Measurements from ENCODE around the gene ZNF180. TPM values are rescaled to one million over a fixed set of nuclear protein-coding genes. Genes with fewer than 3 reads are reported as not detected.

ZNF180 gene
- total RNA-seq, 4 donors from 2014 or later, result 5.9 to 24.2 (median 7.5) TPM

- H3K27ac ChIP-seq, result no peak overlapping the region
- H3K9me3 ChIP-seq, result no peaks in the 10 kb centered on the region
- TF ChIP-seq CTCF (IDR thresholded peaks at IDR 0.05), result no peak
- TF ChIP-seq POLR2A (IDR thresholded peaks at IDR 0.05), result no peak
- DNase-seq, result no peak
- intact Hi-C loops (cut with DNase I), result no loop called here
- H3K4me3 ChIP-seq, result no peak overlapping the region
- no peaks in the 10 kb centered on the region for H3K36me3 ChIP-seq
- H3K4me1 ChIP-seq, result no peaks in the 10 kb centered on the region
- peaks cover 0 to 29% (median 0%) of the 10 kb centered on the region in 4 donors for H3K27me3 ChIP-seq
- WGBS, 2 donors, result 82 to 100% methylated on average over 1 of the region's 1 CpG
These were observed 15.6 kb upstream of the ZNF180 start for GRCh38 chr19:44515907-44516306.

GRCh38 chr19:44515031-44515430 lies 14.7 kb upstream of the ZNF180 start:
- WGBS, 2 donors, result 74 to 95% methylated on average over 3 of the region's 3 CpGs
- peaks cover 0 to 31% (median 0%) of the 10 kb centered on the region in 4 donors for H3K27me3 ChIP-seq
- H3K9me3 ChIP-seq, result no peaks in the 10 kb centered on the region
- no peak for DNase-seq
- no peaks in the 10 kb centered on the region for H3K4me1 ChIP-seq
- H3K27ac ChIP-seq, result no peak overlapping the region
- TF ChIP-seq CTCF (IDR thresholded peaks at IDR 0.05), result no peak
- no peak for TF ChIP-seq POLR2A (IDR thresholded peaks at IDR 0.05)
- intact Hi-C loops (cut with DNase I), result no loop called here
- no peak overlapping the region for H3K4me3 ChIP-seq
- no peaks in the 10 kb centered on the region for H3K36me3 ChIP-seq

- Histone ChIP-seq H3K9me3 (no peaks in the 10 kb centered on the region), H3K4me3 (no peak overlapping the region), H3K4me1 (no peaks in the 10 kb centered on the region), H3K27ac (no peak overlapping the region), H3K27me3 (peaks cover 0 to 36% (median 0%) of the 10 kb centered on the region in 4 donors), H3K36me3 (no peaks in the 10 kb centered on the region)
- intact Hi-C loops (cut with DNase I), result no loop called here
- no peak for TF ChIP-seq POLR2A (IDR thresholded peaks at IDR 0.05)
- peak in 2 of 6 experiments; percentile 20 to 44 for TF ChIP-seq CTCF (IDR thresholded peaks at IDR 0.05)
- WGBS, 2 donors, result 26 to 35% methylated on average over 10 to 12 of the region's 12 CpGs
- no peak for DNase-seq
These were observed 12.3 kb upstream of the ZNF180 start for GRCh38 chr19:44512326-44513298.

- TF ChIP-seq CTCF (IDR thresholded peaks at IDR 0.05) (no peak), POLR2A (IDR thresholded peaks at IDR 0.05) (no peak)
- intact Hi-C loops (cut with DNase I), result no loop called here
- Histone ChIP-seq H3K36me3 (no peaks in the 10 kb centered on the region), H3K4me1 (no peaks in the 10 kb centered on the region), H3K9me3 (no peaks in the 10 kb centered on the region), H3K27ac (no peak overlapping the region), H3K27me3 (peaks cover 0 to 54% (median 0%) of the 10 kb centered on the region in 4 donors), H3K4me3 (no peak overlapping the region)
- DNase-seq, result no peak
These were observed 9.2 kb upstream of the ZNF180 start for GRCh38 chr19:44509478-44509877.

GRCh38 chr19:44499559-44499958 lies 763 bp downstream of the ZNF180 start:
- Histone ChIP-seq H3K4me3 (peak overlapping the region; percentile 66 to 93 (median 70)), H3K36me3 (peaks cover 9 to 45% (median 22%) of the 10 kb centered on the region in 3 donors), H3K27me3 (no peaks in the 10 kb centered on the region), H3K9me3 (peaks cover 0 to 44% (median 39%) of the 10 kb centered on the region in 3 donors), H3K27ac (peak overlapping the region in 2 of 4 donors; percentile 85 to 95), H3K4me1 (peaks cover 6 to 24% (median 11%) of the 10 kb centered on the region in 3 donors)
- 20 to 30% methylated on average over 6 of the region's 6 CpGs for WGBS, 2 donors
- intact Hi-C loops (cut with DNase I), result no loop called here
- no peak for DNase-seq
- no peak for TF ChIP-seq POLR2A (IDR thresholded peaks at IDR 0.05)
- no peak for TF ChIP-seq CTCF (IDR thresholded peaks at IDR 0.05)
